ENCODE measurements around the gene DLL1. TPM values are rescaled to one million over a fixed set of nuclear protein-coding genes. Genes with fewer than 3 reads are reported as not detected.

The DLL1 gene
- polyA plus RNA-seq, 3 donors: 0.17 TPM; not detected in 2

DNA sequence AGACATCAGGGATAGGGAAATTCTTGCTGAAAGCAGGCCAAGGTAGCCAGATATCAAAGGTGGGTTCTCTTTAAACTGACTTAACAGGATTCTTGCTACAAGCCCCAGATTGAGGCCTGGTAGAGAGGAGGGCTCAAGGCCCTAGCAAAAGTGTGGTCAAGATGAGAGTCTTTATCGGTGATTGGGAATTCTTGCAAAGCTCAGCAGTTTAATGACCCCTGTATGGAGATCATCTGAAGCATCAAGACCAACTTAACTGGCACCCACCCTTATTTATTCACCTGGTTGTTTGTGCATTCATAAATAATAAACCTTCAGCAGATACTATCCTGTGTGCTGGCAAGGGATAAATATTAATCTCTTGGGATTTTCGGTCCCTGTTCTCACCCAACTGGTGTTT is 22.0 kb upstream of the DLL1 start:
- intact Hi-C loops (cut with micrococcal nuclease): no loop called here
- Histone ChIP-seq H3K4me1 (ENCODE audit: control insufficient read depth in 1 of 2, insufficient read depth in 2 of 2, low read length in 2 of 2) (peaks cover 8% of the 10 kb centered on the region in 2 donors), H2AFZ (ENCODE audit: insufficient read depth, low read depth, low read length, poor library complexity, severe bottlenecking) (no peak overlapping the region), H3K4me2 (replicated peaks; ENCODE audit: extremely low read depth, low read length, poor library complexity, severe bottlenecking) (no peak overlapping the region), H3K9ac (ENCODE audit: insufficient read depth, low read length, poor library complexity, severe bottlenecking) (no peak overlapping the region), H3K79me2 (ENCODE audit: insufficient read depth, low read length) (peaks cover 92% of the 10 kb centered on the region), H3K4me3 (replicated peaks in 1 of 3; ENCODE audit: low read depth in 2 of 3, low read length in 3 of 3) (no peak overlapping the region), H3K27me3 (ENCODE audit: control insufficient read depth in 2 of 2, insufficient read depth in 2 of 2, low read length in 2 of 2) (no peaks in the 10 kb centered on the region), H3K36me3 (replicated peaks in 1 of 2; ENCODE audit: control insufficient read depth in 1 of 2, insufficient read depth in 2 of 2, low read length in 2 of 2) (peaks cover 4 to 33% of the 10 kb centered on the region in 2 donors), H3K27ac (ENCODE audit: low read depth in 1 of 2, low read length in 2 of 2) (no peak overlapping the region), H4K20me1 (ENCODE audit: insufficient read depth, low read length) (peaks cover 82% of the 10 kb centered on the region), H3K9me3 (replicated peaks in 1 of 2; ENCODE audit: control insufficient read depth in 1 of 2, insufficient read depth in 1 of 2, low read length in 2 of 2) (no peaks in the 10 kb centered on the region)
- Mint-ChIP-seq H3K36me3 (peaks cover 24 to 33% of the 10 kb centered on the region in 2 donors), H3K27me3 (ENCODE audit: low read depth in 3 of 3) (no peaks in the 10 kb centered on the region), H3K9me3 (no peaks in the 10 kb centered on the region), H3K27ac (peak overlapping the region in 3 of 7 donors; percentile 28 to 46 (median 44)), H3K4me3 (no peak overlapping the region), H3K4me1 (peaks cover 33% of the 10 kb centered on the region)
- TF ChIP-seq, protein P1, sequence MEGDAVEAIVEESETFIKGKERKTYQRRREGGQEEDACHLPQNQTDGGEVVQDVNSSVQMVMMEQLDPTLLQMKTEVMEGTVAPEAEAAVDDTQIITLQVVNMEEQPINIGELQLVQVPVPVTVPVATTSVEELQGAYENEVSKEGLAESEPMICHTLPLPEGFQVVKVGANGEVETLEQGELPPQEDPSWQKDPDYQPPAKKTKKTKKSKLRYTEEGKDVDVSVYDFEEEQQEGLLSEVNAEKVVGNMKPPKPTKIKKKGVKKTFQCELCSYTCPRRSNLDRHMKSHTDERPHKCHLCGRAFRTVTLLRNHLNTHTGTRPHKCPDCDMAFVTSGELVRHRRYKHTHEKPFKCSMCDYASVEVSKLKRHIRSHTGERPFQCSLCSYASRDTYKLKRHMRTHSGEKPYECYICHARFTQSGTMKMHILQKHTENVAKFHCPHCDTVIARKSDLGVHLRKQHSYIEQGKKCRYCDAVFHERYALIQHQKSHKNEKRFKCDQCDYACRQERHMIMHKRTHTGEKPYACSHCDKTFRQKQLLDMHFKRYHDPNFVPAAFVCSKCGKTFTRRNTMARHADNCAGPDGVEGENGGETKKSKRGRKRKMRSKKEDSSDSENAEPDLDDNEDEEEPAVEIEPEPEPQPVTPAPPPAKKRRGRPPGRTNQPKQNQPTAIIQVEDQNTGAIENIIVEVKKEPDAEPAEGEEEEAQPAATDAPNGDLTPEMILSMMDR (IDR thresholded peaks at IDR 0.05): no peak
- no CpG with 5 or more reads among the region's 2 CpGs for WGBS (ENCODE audit: insufficient coverage)
- DNase-seq: no peak

DNA sequence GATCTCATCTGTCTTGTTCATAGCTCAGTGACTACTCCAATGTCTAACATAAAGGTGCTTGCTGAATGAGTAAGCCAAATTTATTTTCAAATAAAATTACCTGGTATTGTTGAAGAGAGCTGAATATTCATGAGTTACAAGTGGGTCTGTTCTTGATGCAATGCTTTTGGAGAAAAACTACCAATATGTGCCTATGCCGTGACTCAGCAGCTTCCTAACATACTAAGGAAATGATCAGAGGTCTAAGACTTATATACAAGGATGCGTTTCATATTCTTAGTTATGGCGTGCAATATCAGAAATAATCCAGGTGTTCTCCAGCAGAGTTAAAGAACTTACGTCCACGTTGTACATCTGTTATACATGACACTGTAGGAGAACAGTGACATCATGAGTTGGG is 20.8 kb upstream of the DLL1 start:
- peaks cover 17 to 19% of the 10 kb centered on the region in 2 donors for H3K4me1 ChIP-seq (ENCODE audit: control insufficient read depth in 1 of 2, insufficient read depth in 2 of 2, low read length in 2 of 2)
- no peak for DNase-seq
- no CpG with 5 or more reads among the region's 5 CpGs for WGBS (ENCODE audit: insufficient coverage)
- peaks cover 0 to 21% of the 10 kb centered on the region in 2 donors for H3K36me3 ChIP-seq (replicated peaks in 1 of 2; ENCODE audit: control insufficient read depth in 1 of 2, insufficient read depth in 2 of 2, low read length in 2 of 2)
- TF ChIP-seq, protein P1 (IDR thresholded peaks at IDR 0.05): no peak
- Mint-ChIP-seq H3K9me3 (no peaks in the 10 kb centered on the region), H3K36me3 (peaks cover 20 to 26% of the 10 kb centered on the region in 2 donors), H3K27ac (peak overlapping the region in 2 of 7 donors; percentile 26 to 51), H3K4me3 (no peak overlapping the region), H3K4me1 (peaks cover 44% of the 10 kb centered on the region), H3K27me3 (ENCODE audit: low read depth in 3 of 3) (peaks cover 0 to 3% (median 0%) of the 10 kb centered on the region in 3 donors)
- no peak overlapping the region for H3K4me3 ChIP-seq (replicated peaks in 1 of 3; ENCODE audit: low read depth in 2 of 3, low read length in 3 of 3)
- H3K9ac ChIP-seq (ENCODE audit: insufficient read depth, low read length, poor library complexity, severe bottlenecking): no peak overlapping the region
- no peaks in the 10 kb centered on the region for H3K9me3 ChIP-seq (replicated peaks in 1 of 2; ENCODE audit: control insufficient read depth in 1 of 2, insufficient read depth in 1 of 2, low read length in 2 of 2)
- H3K27ac ChIP-seq (ENCODE audit: low read depth in 1 of 2, low read length in 2 of 2): no peak overlapping the region
- intact Hi-C loops (cut with micrococcal nuclease): no loop called here
- H3K27me3 ChIP-seq (ENCODE audit: control insufficient read depth in 2 of 2, insufficient read depth in 2 of 2, low read length in 2 of 2): no peaks in the 10 kb centered on the region
- H3K79me2 ChIP-seq (ENCODE audit: insufficient read depth, low read length): peaks cover 99% of the 10 kb centered on the region
- peaks cover 71% of the 10 kb centered on the region for H4K20me1 ChIP-seq (ENCODE audit: insufficient read depth, low read length)
- H2AFZ ChIP-seq (ENCODE audit: insufficient read depth, low read depth, low read length, poor library complexity, severe bottlenecking): no peak overlapping the region
- no peak overlapping the region for H3K4me2 ChIP-seq (replicated peaks; ENCODE audit: extremely low read depth, low read length, poor library complexity, severe bottlenecking)
